Activated CD8-positive, alpha-beta memory T cell treated with anti-CD3 and anti-CD28 coated beads, Interleukin-2, amount 50 U/mL, for 1 hour (primary cell): ENCODE measurements around the gene FAP.

ENCODE experiments used
- DNase-seq: peaks from one replicate; pipeline ENCODE4 v3.0.0-alpha.2; 2020; ENCODE audit errors: extremely low read depth

FAP gene

GRCh38 chr2:162126111-162126519 lies 117.1 kb downstream of the FAP start:
- DNase-seq = no peak

GRCh38 chr2:162125138-162125537 lies 118.1 kb downstream of the FAP start:
- DNase-seq = no peak

DNA sequence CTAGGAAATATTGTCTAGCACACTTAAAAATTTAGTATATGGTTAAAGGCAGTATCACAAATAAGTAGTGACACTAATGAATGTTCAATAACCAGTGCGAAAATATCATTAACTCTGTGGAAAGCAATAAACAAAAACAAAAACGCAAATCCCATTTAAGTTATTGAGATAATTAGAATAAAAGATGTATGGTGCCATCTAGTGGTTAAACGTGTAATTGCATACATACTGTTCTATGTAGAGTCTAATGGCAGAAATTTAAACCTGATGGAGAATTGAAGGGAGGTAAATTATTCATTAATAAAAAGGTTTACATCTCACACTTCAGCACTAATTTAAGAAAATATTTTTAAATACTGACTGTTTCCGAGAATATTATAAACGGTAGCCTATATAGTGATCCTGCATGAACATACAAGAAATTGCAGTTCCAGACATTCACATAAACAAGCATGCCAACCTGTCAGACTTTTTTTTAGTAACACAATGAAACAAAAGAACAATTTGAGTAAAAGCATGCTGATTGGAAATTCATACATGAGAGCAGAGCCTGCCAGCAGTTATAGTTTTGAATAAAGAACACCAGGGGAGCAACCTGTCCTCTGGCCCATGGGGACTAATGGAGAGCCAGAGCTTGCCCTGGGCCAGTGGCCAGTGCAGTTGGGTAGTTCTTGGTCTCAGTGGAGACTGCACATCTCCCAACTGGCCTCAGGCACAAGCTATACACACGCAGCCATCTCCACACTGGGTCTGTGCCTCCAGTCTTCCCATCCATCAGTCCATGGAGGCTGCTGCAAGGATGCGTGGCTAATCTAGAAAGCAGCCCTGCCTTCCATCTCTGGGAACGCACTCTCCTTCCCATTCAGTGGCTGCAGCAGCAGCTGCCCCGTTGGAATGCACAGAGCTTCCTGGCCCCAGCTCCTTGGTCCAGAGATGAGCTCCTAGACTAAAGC lies 119.2 kb downstream of the FAP start:
- DNase-seq = no peak
